ENCODE measurements around the gene ZRANB1.

- TF ChIP-seq ZNF788 (CRISPR knock-in tag; IDR thresholded peaks at IDR 0.05; ENCODE audit: borderline replicate concordance) = no peak
- no peak for TF ChIP-seq SMC3 (IDR thresholded peaks at IDR 0.05; ENCODE audit: low read length)
- TF ChIP-seq DPF2 (CRISPR knock-in tag; IDR thresholded peaks at IDR 0.05; ENCODE audit: borderline replicate concordance, low read depth) = no peak
- TF ChIP-seq HIVEP1 (CRISPR knock-in tag; IDR thresholded peaks at IDR 0.05) = no peak
- no peak for TF ChIP-seq ZNF142 (CRISPR knock-in tag; IDR thresholded peaks at IDR 0.05)
- TF ChIP-seq EP300 (IDR thresholded peaks at IDR 0.05; ENCODE audit: low read depth in 2 of 2, low read length in 2 of 2) = no peak
- no peak for TF ChIP-seq EP300 (CRISPR knock-in tag; IDR thresholded peaks at IDR 0.05; ENCODE audit: borderline replicate concordance)
- no peak for TF ChIP-seq CHD4 (IDR thresholded peaks at IDR 0.05; ENCODE audit: borderline replicate concordance, low read length)
- no peak for TF ChIP-seq HMGXB4 (CRISPR knock-in tag; IDR thresholded peaks at IDR 0.05; ENCODE audit: borderline replicate concordance in 1 of 2, low read depth in 1 of 2)
- TF ChIP-seq ZKSCAN1 (IDR thresholded peaks at IDR 0.05; ENCODE audit: low read length) = no peak
- no peak for TF ChIP-seq ZNF644 (CRISPR knock-in tag; IDR thresholded peaks at IDR 0.05; ENCODE audit: low read depth)
- TF ChIP-seq SNRNP70 (IDR thresholded peaks at IDR 0.05; ENCODE audit: low read depth, low read length) = no peak
Measured at GRCh38 chr10:125007436-125007835, 65.5 kb downstream of the ZRANB1 start.

Measured in HepG2 (cell line).